K562 (cell line): Measurements from ENCODE around the gene HAP1. TPM values are rescaled to one million over a fixed set of nuclear protein-coding genes. Genes with fewer than 3 reads are reported as not detected.

Experiments used
- ARID3A ChIP-seq: IDR thresholded peaks from 2 replicates; pipeline ENCODE4 v1.6.1; 2012; ENCODE audit warnings: low read depth, low read length, improper control_type of control experiment, borderline replicate concordance
- E2F4 ChIP-seq: sonication (generic); formaldehyde crosslinking; IDR thresholded peaks from 2 replicates; pipeline ENCODE4 v1.8.0; 2022; ENCODE audit warnings: mild to moderate bottlenecking, low read depth, missing genetic modification reagents
- GABPB1 ChIP-seq: sonication (generic); formaldehyde crosslinking; IDR thresholded peaks from 2 replicates; pipeline ENCODE4 v1.8.0; 2022; ENCODE audit warnings: mild to moderate bottlenecking, missing genetic modification reagents
- NFIC ChIP-seq: fragments of 450-650 bp; IDR thresholded peaks from 2 replicates; pipeline ENCODE4 v1.6.1; 2017; ENCODE audit warnings: mild to moderate bottlenecking, inconsistent platforms
- NR0B1 ChIP-seq: fragments of 450-650 bp; IDR thresholded peaks from one replicate; pipeline ENCODE4 v1.6.1; 2018; ENCODE audit warnings: mild to moderate bottlenecking, moderate library complexity; ENCODE audit not compliant: partially characterized antibody
- PTRF ChIP-seq: fragments of 450-650 bp; IDR thresholded peaks from 2 replicates; pipeline ENCODE4 v1.6.1; 2016; ENCODE audit warnings: mild to moderate bottlenecking, missing genetic modification characterization, missing compliant biosample characterization
- ZNF146 ChIP-seq: IDR thresholded peaks from one replicate; pipeline ENCODE4 v1.6.1; 2018; ENCODE audit warnings: missing compliant biosample characterization; ENCODE audit not compliant: unreplicated experiment
- ZNF253 ChIP-seq: fragments of 250-450 bp; sonication (Bioruptor Pico); conservative IDR thresholded peaks from 2 replicates; pipeline ENCODE4 v1.6.1; 2021; ENCODE audit warnings: mild to moderate bottlenecking
- ZNF707 ChIP-seq: fragments of 250-450 bp; sonication (Bioruptor Pico); conservative IDR thresholded peaks from 2 replicates; pipeline ENCODE4 v1.8.0; 2022; ENCODE audit warnings: inconsistent platforms, mild to moderate bottlenecking, moderate library complexity
- polyA plus RNA-seq, 8 experiments: library from polyadenylated mRNA; depleted of rRNA in 4 of 8; stranded (reverse) in 5 of 8; unstranded in 3 of 8; fragments of >200 nt; fragmentation: Nextera tagmentation in 2 of 8; fragmentation: Illumina TruSeq in 1 of 8; extraction: Ambion mirVana in 2 of 8; extraction: Trizol in 1 of 8; gene quantifications; 2 replicates each; pipeline versions ENCODE4 v1.2.1 to v1.2.3, GENCODE V29; 2011 to 2014; ENCODE audit warnings: inconsistent platforms in 1 of 8, missing spikeins in 1 of 8
- total RNA-seq, 7 experiments: library from RNA; depleted of rRNA in 6 of 7; stranded (reverse); fragments of >200 nt in 6 of 7; fragmentation: Illumina TruSeq in 2 of 7; extraction: Trizol in 2 of 7; gene quantifications; 2 replicates each; pipeline versions ENCODE4 v1.2.1 to v1.2.3, GENCODE V29; 2011 to 2021; ENCODE audit warnings: low replicate concordance in 1 of 7
- TF ChIP-seq, protein P1 (sequence below), 2 experiments: fragments of 450-650 bp in 1 of 2; sonication (generic) in 1 of 2; formaldehyde crosslinking in 1 of 2; IDR thresholded peaks; 2 replicates each; pipeline versions ENCODE4 v1.7.1 to v1.9.0; 2016 to 2022; ENCODE audit warnings: inconsistent platforms in 1 of 2, mild to moderate bottlenecking in 1 of 2, missing genetic modification reagents in 1 of 2

The HAP1 gene
- total and polyA plus RNA-seq, 9 of the 15 experiments (the other 6 are each of a cell fraction or from before 2014, with no cell fraction given), result under 0.01 to 0.09 (median 0.04) TPM; not detected in 6

- TF ChIP-seq NFIC (no peak; the same call in 1 of the 2 replicates), PTRF (tag) (no peak), ZNF707 (no peak), NR0B1 (no peak), ZNF146 (no peak), GABPB1 (CRISPR knock-in tag) (no peak; the same call in 1 of the 2 replicates), ARID3A (peak; percentile 90; the same call in 1 of the 2 replicates), E2F4 (CRISPR knock-in tag) (no peak), ZNF253 (CRISPR knock-in tag) (no peak)
- TF ChIP-seq, protein P1, sequence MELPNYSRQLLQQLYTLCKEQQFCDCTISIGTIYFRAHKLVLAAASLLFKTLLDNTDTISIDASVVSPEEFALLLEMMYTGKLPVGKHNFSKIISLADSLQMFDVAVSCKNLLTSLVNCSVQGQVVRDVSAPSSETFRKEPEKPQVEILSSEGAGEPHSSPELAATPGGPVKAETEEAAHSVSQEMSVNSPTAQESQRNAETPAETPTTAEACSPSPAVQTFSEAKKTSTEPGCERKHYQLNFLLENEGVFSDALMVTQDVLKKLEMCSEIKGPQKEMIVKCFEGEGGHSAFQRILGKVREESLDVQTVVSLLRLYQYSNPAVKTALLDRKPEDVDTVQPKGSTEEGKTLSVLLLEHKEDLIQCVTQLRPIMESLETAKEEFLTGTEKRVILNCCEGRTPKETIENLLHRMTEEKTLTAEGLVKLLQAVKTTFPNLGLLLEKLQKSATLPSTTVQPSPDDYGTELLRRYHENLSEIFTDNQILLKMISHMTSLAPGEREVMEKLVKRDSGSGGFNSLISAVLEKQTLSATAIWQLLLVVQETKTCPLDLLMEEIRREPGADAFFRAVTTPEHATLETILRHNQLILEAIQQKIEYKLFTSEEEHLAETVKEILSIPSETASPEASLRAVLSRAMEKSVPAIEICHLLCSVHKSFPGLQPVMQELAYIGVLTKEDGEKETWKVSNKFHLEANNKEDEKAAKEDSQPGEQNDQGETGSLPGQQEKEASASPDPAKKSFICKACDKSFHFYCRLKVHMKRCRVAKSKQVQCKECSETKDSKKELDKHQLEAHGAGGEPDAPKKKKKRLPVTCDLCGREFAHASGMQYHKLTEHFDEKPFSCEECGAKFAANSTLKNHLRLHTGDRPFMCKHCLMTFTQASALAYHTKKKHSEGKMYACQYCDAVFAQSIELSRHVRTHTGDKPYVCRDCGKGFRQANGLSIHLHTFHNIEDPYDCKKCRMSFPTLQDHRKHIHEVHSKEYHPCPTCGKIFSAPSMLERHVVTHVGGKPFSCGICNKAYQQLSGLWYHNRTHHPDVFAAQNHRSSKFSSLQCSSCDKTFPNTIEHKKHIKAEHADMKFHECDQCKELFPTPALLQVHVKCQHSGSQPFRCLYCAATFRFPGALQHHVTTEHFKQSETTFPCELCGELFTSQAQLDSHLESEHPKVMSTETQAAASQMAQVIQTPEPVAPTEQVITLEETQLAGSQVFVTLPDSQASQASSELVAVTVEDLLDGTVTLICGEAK (IDR thresholded peaks at IDR 0.05), result peak; percentile 55; the same call in 1 of the 2 replicates
- TF ChIP-seq, protein P1 (CRISPR knock-in tag; IDR thresholded peaks at IDR 0.05), result no peak
These were observed 55.3 kb downstream of the HAP1 start (continued) for GRCh38 chr17:41678907-41679739.
